ENCODE measurements around the gene CTNNAL1.
"Not testable (repeated sequence)": the region's sequence is repeated elsewhere in the genome, so short reads cannot be mapped to it uniquely, and the experiment has no call there.

CTNNAL1 gene

GRCh38 chr9:108994695-108995094 lies 18.6 kb downstream of the CTNNAL1 start:
- no peak for DNase-seq (ENCODE audit: low spot score)

GRCh38 chr9:108991479-108991878 lies 21.8 kb downstream of the CTNNAL1 start:
- no peak for DNase-seq (ENCODE audit: low spot score)

- DNase-seq (ENCODE audit: low spot score), result no peak
These were observed 29.4 kb downstream of the CTNNAL1 start for GRCh38 chr9:108983885-108984284.

GRCh38 chr9:108980893-108981292 lies 32.4 kb downstream of the CTNNAL1 start:
- no peak for DNase-seq (ENCODE audit: low spot score)

GRCh38 chr9:108978205-108978604 lies 35.1 kb downstream of the CTNNAL1 start:
- no peak for DNase-seq (ENCODE audit: low spot score)

GRCh38 chr9:108973895-108974294 lies 39.4 kb downstream of the CTNNAL1 start:
- no peak for DNase-seq (ENCODE audit: low spot score)

- DNase-seq (ENCODE audit: low spot score), result no peak
These were observed 40.6 kb downstream of the CTNNAL1 start for GRCh38 chr9:108972626-108973209.

GRCh38 chr9:108972186-108972585 lies 41.1 kb downstream of the CTNNAL1 start:
- DNase-seq (ENCODE audit: low spot score), result no peak

- DNase-seq (ENCODE audit: low spot score), result not testable (repeated sequence)
These were observed 41.9 kb downstream of the CTNNAL1 start for GRCh38 chr9:108971392-108971791.

- no peak for DNase-seq (ENCODE audit: low spot score)
These were observed 45.4 kb downstream of the CTNNAL1 start for GRCh38 chr9:108967916-108968315.

- DNase-seq (ENCODE audit: low spot score), result no peak
These were observed 49.7 kb downstream of the CTNNAL1 start for GRCh38 chr9:108963459-108964143.

- no peak for DNase-seq (ENCODE audit: low spot score)
These were observed 52.1 kb downstream of the CTNNAL1 start for GRCh38 chr9:108961151-108961550.

- DNase-seq (ENCODE audit: low spot score), result no peak
These were observed 53.0 kb downstream of the CTNNAL1 start for GRCh38 chr9:108960331-108960730.

GRCh38 chr9:108956631-108957026 lies 56.7 kb downstream of the CTNNAL1 start:
- DNase-seq (ENCODE audit: low spot score), result no peak

- no peak for DNase-seq (ENCODE audit: low spot score)
These were observed 57.2 kb downstream of the CTNNAL1 start for GRCh38 chr9:108956022-108956630.

- peak; percentile 37 for DNase-seq (ENCODE audit: low spot score)
These were observed 59.2 kb downstream of the CTNNAL1 start for GRCh38 chr9:108953983-108954574.

GRCh38 chr9:108951578-108951977 lies 61.7 kb downstream of the CTNNAL1 start:
- DNase-seq (ENCODE audit: low spot score), result no peak

GRCh38 chr9:108950168-108950567 lies 63.1 kb downstream of the CTNNAL1 start:
- DNase-seq (ENCODE audit: low spot score), result no peak

GRCh38 chr9:108939975-108940374 lies 73.3 kb downstream of the CTNNAL1 start:
- DNase-seq (ENCODE audit: low spot score), result no peak

GRCh38 chr9:108937561-108938305 lies 75.6 kb downstream of the CTNNAL1 start:
- DNase-seq (ENCODE audit: low spot score), result no peak

- DNase-seq (ENCODE audit: low spot score), result peak; percentile 89
These were observed 78.9 kb downstream of the CTNNAL1 start, which contains the start of gene ABITRAM for GRCh38 chr9:108934323-108934893. ABITRAM (plus strand) TSS chr9:108934400; CDS start chr9:108934487, 87 bp downstream.
